ENCODE results near the gene MSRB1. TPM values are rescaled to one million over a fixed set of nuclear protein-coding genes. Genes with fewer than 3 reads are reported as not detected.

The MSRB1 gene
- total RNA-seq, 1 experiment from 2014 or later, result 49.4 TPM

GRCh38 chr16:1981398-1981836 is 38.4 kb upstream of the MSRB1 start, which contains the start of gene NOXO1:
NOXO1 (minus strand) TSS chr16:1981469; CDS start chr16:1981179, 290 bp downstream.
- Histone ChIP-seq H3K27me3 (ENCODE audit: insufficient read depth, low read depth) (no peaks in the 10 kb centered on the region), H3F3A (ENCODE audit: insufficient read depth, low read depth) (peaks cover 69% of the 10 kb centered on the region), H3K27ac (no peak within 1 kb of the TSS), H3K4me2 (peak within 1 kb of the TSS; percentile 99), H3K4me1 (replicated peaks; ENCODE audit: insufficient read depth) (peaks cover 66% of the 10 kb centered on the region), H2AFZ (no peak within 1 kb of the TSS), H3K9me2 (ENCODE audit: insufficient read depth) (no peaks in the 10 kb centered on the region), H3K4me3 (peak within 1 kb of the TSS; percentile 55; the same call in 1 of the 2 replicates), H3K79me2 (ENCODE audit: low read depth) (peaks cover 17% of the 10 kb centered on the region), H3K36me3 (ENCODE audit: low read depth) (peaks cover 3% of the 10 kb centered on the region; the same call in 1 of the 2 replicates), H3K9me3 (ENCODE audit: insufficient read depth, low read depth) (no peaks in the 10 kb centered on the region), H4K20me1 (ENCODE audit: insufficient read depth) (0 out of 2 replicates have a peak, but pooled peaks cover 5% of the 10 kb centered on the region)
- BruUV-seq (replicated peaks), result no TSS peak
- intact Hi-C loops (cut with micrococcal nuclease; ENCODE audit: unreplicated experiment), result loop anchor here (5.0 kb wide), 2 partner anchors 66 to 161 kb away; partner anchors contain the start of genes NTHL1 and TSC2
- CTCF ChIA-PET, result interaction anchor here (1.5 kb wide), 1 partner anchor 159 kb away, joined by 3 read pairs; no protein-coding TSS in a partner anchor
- POLR2A ChIA-PET (ENCODE audit: unreplicated experiment), result interaction anchor here (0.6 kb wide), 2 partner anchors 68 to 481 kb away, joined by 5 to 6 read pairs; no protein-coding TSS in a partner anchor
- TF ChIP-seq CTCF (conservative IDR thresholded peaks at IDR 0.05) (no peak), EZH2 (IDR thresholded peaks at IDR 0.05; ENCODE audit: low read depth) (no peak)
- no peak for DNase-seq

- Histone ChIP-seq H3K79me2 (ENCODE audit: low read depth) (peaks cover 15% of the 10 kb centered on the region), H3K27me3 (ENCODE audit: insufficient read depth, low read depth) (no peaks in the 10 kb centered on the region), H3K4me3 (peak overlapping the region; percentile 55; the same call in 1 of the 2 replicates), H4K20me1 (ENCODE audit: insufficient read depth) (0 out of 2 replicates have a peak, but pooled peaks cover 5% of the 10 kb centered on the region), H3K27ac (no peak overlapping the region), H3K9me3 (ENCODE audit: insufficient read depth, low read depth) (no peaks in the 10 kb centered on the region), H2AFZ (no peak overlapping the region), H3K9me2 (ENCODE audit: insufficient read depth) (no peaks in the 10 kb centered on the region), H3K36me3 (ENCODE audit: low read depth) (0 out of 2 replicates have a peak, but pooled peaks cover 3% of the 10 kb centered on the region), H3K4me2 (peak overlapping the region; percentile 99), H3F3A (ENCODE audit: insufficient read depth, low read depth) (peaks cover 69% of the 10 kb centered on the region), H3K4me1 (replicated peaks; ENCODE audit: insufficient read depth) (peaks cover 60% of the 10 kb centered on the region)
- intact Hi-C loops (cut with micrococcal nuclease; ENCODE audit: unreplicated experiment), result loop anchor here (5.0 kb wide), 2 partner anchors 67 to 162 kb away; partner anchors contain the start of genes NTHL1 and TSC2
- BruUV-seq (replicated peaks), result no TSS peak
- CTCF ChIA-PET, result interaction anchor here (0.6 kb wide), 1 partner anchor 166 kb away, joined by 3 read pairs; no protein-coding TSS in a partner anchor
- POLR2A ChIA-PET (ENCODE audit: unreplicated experiment), result interaction anchor here (0.6 kb wide), 1 partner anchor 1195 kb away, joined by 25 read pairs; no protein-coding TSS in a partner anchor
- no peak for DNase-seq
- TF ChIP-seq EZH2 (IDR thresholded peaks at IDR 0.05; ENCODE audit: low read depth) (no peak), CTCF (conservative IDR thresholded peaks at IDR 0.05) (no peak)
Observed at GRCh38 chr16:1980770-1981087, 37.7 kb upstream of the MSRB1 start.

- peak overlapping the region; percentile 81; the same call in 1 of the 2 replicates for H2AFZ ChIP-seq
- H3F3A ChIP-seq (ENCODE audit: insufficient read depth, low read depth), result peaks cover 65% of the 10 kb centered on the region
- H3K9me3 ChIP-seq (ENCODE audit: insufficient read depth, low read depth), result no peaks in the 10 kb centered on the region
- H3K4me3 ChIP-seq, result peak overlapping the region; percentile 55
- H3K79me2 ChIP-seq (ENCODE audit: low read depth), result peaks cover 9% of the 10 kb centered on the region
- ChIA-PET CTCF (interaction anchor here (0.6 kb wide), 1 partner anchor 166 kb away, joined by 3 read pairs; no protein-coding TSS in a partner anchor), POLR2A (ENCODE audit: unreplicated experiment) (interaction anchor here (0.6 to 1.4 kb wide), 3 partner anchors 16 to 1204 kb away, joined by 4 to 25 read pairs (median 10); partner anchors contain the start of gene RPS2)
- peak overlapping the region; percentile 62 for H3K27ac ChIP-seq
- 0 out of 2 replicates have a peak, but pooled peaks cover 3% of the 10 kb centered on the region for H3K36me3 ChIP-seq (ENCODE audit: low read depth)
- no peak for DNase-seq
- no peaks in the 10 kb centered on the region for H3K9me2 ChIP-seq (ENCODE audit: insufficient read depth)
- H3K4me2 ChIP-seq, result peak overlapping the region; percentile 99
- TF ChIP-seq EZH2 (IDR thresholded peaks at IDR 0.05; ENCODE audit: low read depth) (no peak), CTCF (conservative IDR thresholded peaks at IDR 0.05) (no peak)
- 0 out of 2 replicates have a peak, but pooled peaks cover 5% of the 10 kb centered on the region for H4K20me1 ChIP-seq (ENCODE audit: insufficient read depth)
- intact Hi-C loops (cut with micrococcal nuclease; ENCODE audit: unreplicated experiment), result loop anchor here (5.0 kb wide), 2 partner anchors 67 to 162 kb away; partner anchors contain the start of genes NTHL1 and TSC2
- no TSS peak for BruUV-seq (replicated peaks)
- H3K4me1 ChIP-seq (replicated peaks; ENCODE audit: insufficient read depth), result peaks cover 55% of the 10 kb centered on the region
- no peaks in the 10 kb centered on the region for H3K27me3 ChIP-seq (ENCODE audit: insufficient read depth, low read depth)
Observed at GRCh38 chr16:1980030-1980769, 37.2 kb upstream of the MSRB1 start.

Data from PC-9 (cell line).